A673 (cell line): Measurements from ENCODE around the gene NCAPD2. TPM values are rescaled to one million over a fixed set of nuclear protein-coding genes. Genes with fewer than 3 reads are reported as not detected.

ENCODE experiments used
- BruUV-seq: library from RNA; stranded (reverse); fragments of 400-500 nt; replicated peaks from 2 replicates; lab custom pipeline; 2021; lab: Mats Ljungman, UMichigan
- CTCF ChIA-PET: fragments of 300-600 bp; sonication (Branson Sonifier 250); formaldehyde crosslinking; loops from one replicate; lab custom pipeline; 2022; ENCODE audit warnings: antibody characterized with exemption; lab: Charles Lee
- POLR2A ChIA-PET: fragments of 300-600 bp; sonication (Branson Sonifier 250); formaldehyde crosslinking; loops from one replicate; lab custom pipeline; 2022; ENCODE audit warnings: antibody characterized with exemption; ENCODE audit not compliant: low non-redundant PET; lab: Charles Lee
- DNase-seq: peaks from one replicate; pipeline ENCODE4 v3.0.0-alpha.2; 2015; ENCODE audit warnings: low spot score
- H3K27ac ChIP-seq: fragments of 200-600 bp; sonication (generic); 2 replicates; pipeline ENCODE4 v1.5.1; 2016; ENCODE audit warnings: mixed run types, low read depth, mild to moderate bottlenecking, mixed read lengths, antibody characterized with exemption, low read length; ENCODE audit not compliant: poor library complexity, severe bottlenecking
- H3K27me3 ChIP-seq: fragments of 200-600 bp; sonication (generic); replicated peaks from 2 replicates; pipeline ENCODE4 v1.6.1; 2017; ENCODE audit warnings: mixed run types, low read depth, mild to moderate bottlenecking, mixed read lengths, antibody characterized with exemption, low read length; ENCODE audit not compliant: insufficient read depth, poor library complexity
- H3K36me3 ChIP-seq: fragments of 200-600 bp; sonication (generic); 2 replicates; pipeline ENCODE4 v1.6.1; 2016; ENCODE audit warnings: mixed run types, mild to moderate bottlenecking, mixed read lengths, antibody characterized with exemption, low read length; ENCODE audit not compliant: insufficient read depth, poor library complexity, severe bottlenecking
- H3K4me1 ChIP-seq: fragments of 200-600 bp; sonication (generic); 2 replicates; pipeline ENCODE4 v1.6.1; 2017; ENCODE audit warnings: mixed run types, mild to moderate bottlenecking, mixed read lengths, antibody characterized with exemption, low read length; ENCODE audit not compliant: insufficient read depth, poor library complexity, severe bottlenecking
- H3K4me3 ChIP-seq: fragments of 200-600 bp; sonication (generic); 2 replicates; pipeline ENCODE4 v1.5.1; 2016; ENCODE audit warnings: low read depth, mixed run types, mild to moderate bottlenecking, mixed read lengths, low read length; ENCODE audit not compliant: poor library complexity, severe bottlenecking
- H3K9me3 ChIP-seq: fragments of 200-600 bp; sonication (generic); 2 replicates; pipeline ENCODE4 v1.6.1; 2016; ENCODE audit warnings: mixed run types, low read depth, mild to moderate bottlenecking, mixed read lengths, antibody characterized with exemption, low read length; ENCODE audit not compliant: poor library complexity, severe bottlenecking
- EZH2 ChIP-seq: fragments of 200-600 bp; sonication (generic); IDR thresholded peaks from 2 replicates; pipeline ENCODE4 v1.6.1; 2017; ENCODE audit warnings: borderline replicate concordance, low read depth, mild to moderate bottlenecking, mixed read lengths, antibody characterized with exemption, low read length; ENCODE audit not compliant: poor library complexity, severe bottlenecking
- intact Hi-C: fragments of 100-400 bp; cut with micrococcal nuclease; formaldehyde crosslinking; loops from one replicate; pipeline ENCODE4 v1.10.0; 2022; ENCODE audit not compliant: unreplicated experiment
- total RNA-seq: library from RNA; stranded (reverse); gene quantifications from 2 replicates; pipeline ENCODE4 v1.2.3, GENCODE V29; 2021
- TF ChIP-seq, protein P1 (sequence below): fragments of 300-800, 200-600 bp; sonication (generic); conservative IDR thresholded peaks from 2 replicates; pipeline ENCODE4 v1.5.1; 2017; ENCODE audit warnings: low read depth, mild to moderate bottlenecking, antibody characterized with exemption, low read length, moderate library complexity, mixed read lengths

The NCAPD2 gene
- total RNA-seq, 1 experiment from 2014 or later: 125 TPM

DNA sequence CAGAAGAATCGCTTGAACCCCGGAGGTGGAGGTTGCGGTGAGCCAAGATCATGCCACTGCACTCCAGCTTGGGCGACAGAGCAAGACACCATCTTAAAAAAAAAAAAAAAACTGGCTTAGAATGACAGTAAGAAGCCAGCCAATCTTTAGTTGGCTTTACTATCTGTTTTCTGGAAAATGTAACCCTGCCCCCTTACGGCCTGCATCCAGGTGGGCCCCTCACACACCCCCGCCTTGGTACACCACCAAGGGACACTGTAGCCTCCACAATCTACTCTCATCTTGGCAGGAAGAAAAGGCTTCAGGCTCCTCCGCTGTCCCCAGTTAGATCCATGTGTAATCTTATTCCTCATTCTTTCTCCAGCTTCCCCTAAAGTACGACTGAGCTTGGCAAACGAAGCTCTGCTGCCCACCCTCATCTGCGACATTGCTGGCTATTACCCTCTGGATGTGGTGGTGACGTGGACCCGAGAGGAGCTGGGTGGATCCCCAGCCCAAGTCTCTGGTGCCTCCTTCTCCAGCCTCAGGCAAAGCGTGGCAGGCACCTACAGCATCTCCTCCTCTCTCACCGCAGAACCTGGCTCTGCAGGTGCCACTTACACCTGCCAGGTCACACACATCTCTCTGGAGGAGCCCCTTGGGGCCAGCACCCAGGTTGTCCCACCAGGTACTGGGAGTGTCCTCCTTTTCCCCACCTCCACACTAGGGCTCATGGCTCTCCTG, 35.5 kb upstream of the NCAPD2 start:
- Histone ChIP-seq H3K9me3 (no peaks in the 10 kb centered on the region), H3K36me3 (peaks cover 17% of the 10 kb centered on the region), H3K4me1 (no peaks in the 10 kb centered on the region), H3K27ac (no peak overlapping the region), H3K27me3 (no peaks in the 10 kb centered on the region), H3K4me3 (no peak overlapping the region)
- intact Hi-C loops: no loop called here
- CTCF ChIA-PET: no interaction called here
- TF ChIP-seq, protein P1, sequence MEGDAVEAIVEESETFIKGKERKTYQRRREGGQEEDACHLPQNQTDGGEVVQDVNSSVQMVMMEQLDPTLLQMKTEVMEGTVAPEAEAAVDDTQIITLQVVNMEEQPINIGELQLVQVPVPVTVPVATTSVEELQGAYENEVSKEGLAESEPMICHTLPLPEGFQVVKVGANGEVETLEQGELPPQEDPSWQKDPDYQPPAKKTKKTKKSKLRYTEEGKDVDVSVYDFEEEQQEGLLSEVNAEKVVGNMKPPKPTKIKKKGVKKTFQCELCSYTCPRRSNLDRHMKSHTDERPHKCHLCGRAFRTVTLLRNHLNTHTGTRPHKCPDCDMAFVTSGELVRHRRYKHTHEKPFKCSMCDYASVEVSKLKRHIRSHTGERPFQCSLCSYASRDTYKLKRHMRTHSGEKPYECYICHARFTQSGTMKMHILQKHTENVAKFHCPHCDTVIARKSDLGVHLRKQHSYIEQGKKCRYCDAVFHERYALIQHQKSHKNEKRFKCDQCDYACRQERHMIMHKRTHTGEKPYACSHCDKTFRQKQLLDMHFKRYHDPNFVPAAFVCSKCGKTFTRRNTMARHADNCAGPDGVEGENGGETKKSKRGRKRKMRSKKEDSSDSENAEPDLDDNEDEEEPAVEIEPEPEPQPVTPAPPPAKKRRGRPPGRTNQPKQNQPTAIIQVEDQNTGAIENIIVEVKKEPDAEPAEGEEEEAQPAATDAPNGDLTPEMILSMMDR: no peak
- no peak for TF ChIP-seq EZH2
- POLR2A ChIA-PET: no interaction called here
- DNase-seq: no peak
- no TSS peak for BruUV-seq

DNA sequence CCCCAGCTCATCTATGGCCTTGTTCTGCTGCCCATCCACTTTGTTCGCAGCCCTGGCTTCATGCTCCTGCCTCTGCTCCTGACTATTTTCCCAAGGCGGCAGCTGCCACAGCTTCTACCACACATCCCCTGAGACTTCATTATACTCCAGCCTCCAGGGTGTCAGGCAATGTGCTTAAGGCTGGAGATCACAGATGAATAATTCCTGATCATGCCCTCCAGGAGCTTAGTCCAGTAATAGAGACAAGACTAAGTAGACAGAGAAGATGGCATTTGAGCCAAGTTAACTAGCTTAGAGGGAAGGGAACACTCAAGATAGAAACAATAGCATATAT, 34.9 kb upstream of the NCAPD2 start:
- peaks cover 22% of the 10 kb centered on the region for H3K36me3 ChIP-seq
- intact Hi-C loops: no loop called here
- no peaks in the 10 kb centered on the region for H3K27me3 ChIP-seq
- H3K4me1 ChIP-seq: no peaks in the 10 kb centered on the region
- DNase-seq: no peak
- ChIA-PET CTCF (no interaction called here), POLR2A (no interaction called here)
- H3K4me3 ChIP-seq: no peak overlapping the region
- no peaks in the 10 kb centered on the region for H3K9me3 ChIP-seq
- H3K27ac ChIP-seq: no peak overlapping the region
- TF ChIP-seq, protein P1: no peak
- BruUV-seq: no TSS peak

DNA sequence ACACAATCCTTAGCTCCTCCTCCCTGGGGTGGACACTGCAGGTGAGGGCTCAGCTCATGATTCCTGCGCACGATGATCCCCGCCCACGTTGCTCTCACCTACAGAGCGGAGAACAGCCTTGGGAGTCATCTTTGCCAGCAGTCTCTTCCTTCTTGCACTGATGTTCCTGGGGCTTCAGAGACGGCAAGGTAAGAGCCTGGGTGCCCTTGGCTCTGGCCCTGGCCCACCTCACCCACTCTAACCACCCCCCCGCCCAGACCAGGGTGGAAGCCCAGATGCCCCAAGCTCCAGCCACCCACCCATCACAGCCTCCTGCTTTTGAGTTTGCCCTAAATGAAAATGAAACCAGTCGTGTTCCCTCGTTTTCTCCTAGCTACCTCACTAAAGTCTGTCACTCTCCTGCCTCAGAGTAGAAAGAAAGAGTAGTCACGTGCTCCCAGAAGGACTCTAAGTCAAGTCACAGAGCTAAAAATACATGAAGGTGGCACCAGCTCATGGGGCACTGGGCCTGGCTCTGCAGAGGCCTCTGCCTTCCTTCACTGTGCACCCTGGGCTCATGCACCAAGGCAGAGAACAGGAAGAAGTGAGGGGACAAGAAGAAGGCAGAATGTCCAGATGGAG, 33.0 kb upstream of the NCAPD2 start:
- no peak overlapping the region for H3K27ac ChIP-seq
- POLR2A ChIA-PET: no interaction called here
- no TSS peak for BruUV-seq
- no peak for TF ChIP-seq EZH2
- TF ChIP-seq, protein P1: no peak
- intact Hi-C loops: loop anchor here (5.0 kb wide), 1 partner anchor 139 kb away; no protein-coding TSS in a partner anchor
- DNase-seq: no peak
- no peaks in the 10 kb centered on the region for H3K27me3 ChIP-seq
- no peaks in the 10 kb centered on the region for H3K4me1 ChIP-seq
- H3K9me3 ChIP-seq: no peaks in the 10 kb centered on the region
- peaks cover 38% of the 10 kb centered on the region for H3K36me3 ChIP-seq
- CTCF ChIA-PET: interaction anchor here (0.5 kb wide), 1 partner anchor 93 kb away, joined by 5 read pairs; no protein-coding TSS in a partner anchor
- H3K4me3 ChIP-seq: no peak overlapping the region
